ENCODE results near the gene ALKBH7.

Gene ALKBH7

GRCh38 chr19:6413291-6413690 lies 40.7 kb downstream of the ALKBH7 start:
- DNase-seq (ENCODE audit: low read depth) = no peak
- TF ChIP-seq POLR2A (IDR thresholded peaks at IDR 0.05; ENCODE audit: extremely low read depth, insufficient read length) (no peak), MYC (IDR thresholded peaks at IDR 0.05; ENCODE audit: low read depth, low read length) (no peak), CTCF (IDR thresholded peaks at IDR 0.05; ENCODE audit: low read depth, low read length) (no peak), MAX (IDR thresholded peaks at IDR 0.05; ENCODE audit: low read depth, low read length) (no peak)
- no peak overlapping the region for H3K4me3 ChIP-seq (ENCODE audit: low read depth, low read length)

GRCh38 chr19:6413721-6414643 lies 41.4 kb downstream of the ALKBH7 start:
- TF ChIP-seq CTCF (IDR thresholded peaks at IDR 0.05; ENCODE audit: low read depth, low read length) = no peak
- no peak for TF ChIP-seq POLR2A (IDR thresholded peaks at IDR 0.05; ENCODE audit: extremely low read depth, insufficient read length)
- TF ChIP-seq MYC (IDR thresholded peaks at IDR 0.05; ENCODE audit: low read depth, low read length) = no peak
- TF ChIP-seq MAX (IDR thresholded peaks at IDR 0.05; ENCODE audit: low read depth, low read length) = no peak
- no peak overlapping the region for H3K4me3 ChIP-seq (ENCODE audit: low read depth, low read length)
- no peak for DNase-seq (ENCODE audit: low read depth)

- no peak for TF ChIP-seq MAX (IDR thresholded peaks at IDR 0.05; ENCODE audit: low read depth, low read length)
- TF ChIP-seq POLR2A (IDR thresholded peaks at IDR 0.05; ENCODE audit: extremely low read depth, insufficient read length) = no peak
- no peak for TF ChIP-seq MYC (IDR thresholded peaks at IDR 0.05; ENCODE audit: low read depth, low read length)
- TF ChIP-seq CTCF (IDR thresholded peaks at IDR 0.05; ENCODE audit: low read depth, low read length) = no peak
- no peak overlapping the region for H3K4me3 ChIP-seq (ENCODE audit: low read depth, low read length)
- no peak for DNase-seq (ENCODE audit: low read depth)
Measured at GRCh38 chr19:6414793-6415590, 42.4 kb downstream of the ALKBH7 start.

- H3K4me3 ChIP-seq (ENCODE audit: low read depth, low read length) = no peak overlapping the region
- DNase-seq (ENCODE audit: low read depth) = no peak
- TF ChIP-seq MYC (IDR thresholded peaks at IDR 0.05; ENCODE audit: low read depth, low read length) (no peak), POLR2A (IDR thresholded peaks at IDR 0.05; ENCODE audit: extremely low read depth, insufficient read length) (no peak), CTCF (IDR thresholded peaks at IDR 0.05; ENCODE audit: low read depth, low read length) (no peak), MAX (IDR thresholded peaks at IDR 0.05; ENCODE audit: low read depth, low read length) (no peak)
Measured at GRCh38 chr19:6415591-6416190, 43.1 kb downstream of the ALKBH7 start.

GRCh38 chr19:6416658-6417405 lies 44.2 kb downstream of the ALKBH7 start:
- TF ChIP-seq MAX (IDR thresholded peaks at IDR 0.05; ENCODE audit: low read depth, low read length) (no peak), POLR2A (IDR thresholded peaks at IDR 0.05; ENCODE audit: extremely low read depth, insufficient read length) (no peak), MYC (IDR thresholded peaks at IDR 0.05; ENCODE audit: low read depth, low read length) (no peak), CTCF (IDR thresholded peaks at IDR 0.05; ENCODE audit: low read depth, low read length) (no peak)
- no peak for DNase-seq (ENCODE audit: low read depth)
- no peak overlapping the region for H3K4me3 ChIP-seq (ENCODE audit: low read depth, low read length)

Data from NB4 (cell line).